ENCODE data around the gene BEND7.

DNA sequence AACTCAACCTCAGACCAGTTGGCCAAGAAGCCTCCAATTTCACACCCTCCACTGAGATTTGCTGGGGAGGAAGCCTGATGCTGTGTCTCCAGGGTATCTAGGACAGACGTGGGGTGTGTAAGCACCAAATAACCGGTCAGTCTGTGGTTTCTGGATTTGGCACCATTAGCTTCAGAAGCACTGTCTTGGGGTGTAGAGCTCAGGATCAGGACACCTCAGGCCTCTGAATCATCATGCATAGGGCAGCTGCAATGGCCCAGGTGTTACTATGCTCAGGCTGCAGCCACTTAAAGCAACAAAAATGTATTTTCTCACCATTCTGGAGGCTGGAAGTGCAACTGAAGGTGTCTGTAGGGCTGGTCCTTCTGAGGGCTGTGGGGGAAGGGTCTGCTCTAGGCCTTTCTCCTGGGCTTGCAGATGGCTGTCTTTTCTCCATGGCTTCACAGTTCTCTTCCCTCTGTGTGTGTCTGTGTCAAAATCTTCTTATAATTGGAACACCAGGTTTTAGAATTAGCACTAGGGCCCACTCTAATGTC is 107.4 kb downstream of the BEND7 start:
- TF ChIP-seq SMC3 (IDR thresholded peaks at IDR 0.05; ENCODE audit: low read depth, low read length) (no peak), CTCF (conservative IDR thresholded peaks at IDR 0.05; ENCODE audit: low read depth, low read length) (no peak), POLR2A (IDR thresholded peaks at IDR 0.05; ENCODE audit: low read depth, low read length) (no peak), MAZ (IDR thresholded peaks at IDR 0.05; ENCODE audit: borderline replicate concordance, low read depth, low read length) (no peak), BHLHE40 (IDR thresholded peaks at IDR 0.05; ENCODE audit: low read depth, low read length) (no peak), NFE2L2 (IDR thresholded peaks at IDR 0.05; ENCODE audit: low read depth, low read length) (no peak)

Measured in IMR-90 (cell line).